HL-60 (cell line): ENCODE results near the gene LINGO4.

Experiments used
- DNase-seq, 2 experiments: peaks; one replicate each; pipeline ENCODE4 v3.0.0-alpha.2; 2010 to 2020; ENCODE audit warnings: low read depth in 1 of 2, low spot score in 1 of 2
- H3K27ac ChIP-seq: fragments of 250-450 bp; sonication (Bioruptor Pico); replicated peaks from 2 replicates; pipeline ENCODE4 v1.5.1; 2020; ENCODE audit warnings: mild to moderate bottlenecking, moderate library complexity
- H3K27me3 ChIP-seq: fragments of 250-450 bp; sonication (Bioruptor Pico); 2 replicates; pipeline ENCODE4 v1.5.1; 2021; ENCODE audit warnings: mild to moderate bottlenecking, moderate library complexity; ENCODE audit not compliant: insufficient read depth, poor library complexity, severe bottlenecking
- H3K4me3 ChIP-seq: replicated peaks from 2 replicates; pipeline ENCODE4 v1.5.1; 2011; ENCODE audit warnings: mild to moderate bottlenecking, control low read depth, low read length; ENCODE audit not compliant: insufficient read depth
- GABPA ChIP-seq: IDR thresholded peaks from 2 replicates; pipeline ENCODE4 v1.6.1; 2012; ENCODE audit warnings: low read depth
- POLR2AphosphoS5 ChIP-seq: IDR thresholded peaks from 2 replicates; pipeline ENCODE4 v1.6.1; 2012; ENCODE audit warnings: low read depth
- SPI1 ChIP-seq: IDR thresholded peaks from 2 replicates; pipeline ENCODE4 v1.6.1; 2012; ENCODE audit warnings: low read depth, mild to moderate bottlenecking, borderline replicate concordance
- TF ChIP-seq, protein P1 (sequence below): IDR thresholded peaks from 2 replicates; pipeline ENCODE4 v1.6.1; 2012; ENCODE audit warnings: low read depth; ENCODE audit not compliant: insufficient replicate concordance
- TF ChIP-seq, protein P2 (sequence below): IDR thresholded peaks from one replicate; pipeline ENCODE4 v1.5.1; 2011; ENCODE audit warnings: low read length, control low read depth, inconsistent platforms; ENCODE audit not compliant: insufficient read depth

Gene LINGO4

DNA sequence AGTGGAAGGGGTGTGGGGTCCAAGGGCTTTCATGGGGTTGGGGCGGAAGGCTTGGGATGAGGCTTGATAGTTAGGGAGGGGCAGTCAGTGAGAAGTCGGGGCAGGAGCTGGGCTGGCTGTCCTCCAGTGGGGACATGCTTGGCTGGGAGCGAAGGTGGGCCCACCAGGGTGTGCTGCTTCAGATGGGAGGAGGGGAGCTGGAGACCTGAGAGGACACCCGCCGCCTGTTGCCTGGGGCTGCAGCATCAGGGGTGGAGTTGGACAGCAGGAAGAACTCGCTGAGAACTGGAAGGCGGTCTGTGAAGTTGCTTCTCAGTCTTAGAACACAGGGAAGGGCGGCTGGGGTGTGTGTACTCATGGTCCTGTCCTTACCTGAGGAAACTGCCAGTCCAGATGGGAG, 46.7 kb upstream of the LINGO4 start:
- Histone ChIP-seq H3K4me3 (no peak overlapping the region), H3K27ac (no peak overlapping the region), H3K27me3 (peaks cover 10% of the 10 kb centered on the region)
- DNase-seq = no peak
- TF ChIP-seq, protein P1, sequence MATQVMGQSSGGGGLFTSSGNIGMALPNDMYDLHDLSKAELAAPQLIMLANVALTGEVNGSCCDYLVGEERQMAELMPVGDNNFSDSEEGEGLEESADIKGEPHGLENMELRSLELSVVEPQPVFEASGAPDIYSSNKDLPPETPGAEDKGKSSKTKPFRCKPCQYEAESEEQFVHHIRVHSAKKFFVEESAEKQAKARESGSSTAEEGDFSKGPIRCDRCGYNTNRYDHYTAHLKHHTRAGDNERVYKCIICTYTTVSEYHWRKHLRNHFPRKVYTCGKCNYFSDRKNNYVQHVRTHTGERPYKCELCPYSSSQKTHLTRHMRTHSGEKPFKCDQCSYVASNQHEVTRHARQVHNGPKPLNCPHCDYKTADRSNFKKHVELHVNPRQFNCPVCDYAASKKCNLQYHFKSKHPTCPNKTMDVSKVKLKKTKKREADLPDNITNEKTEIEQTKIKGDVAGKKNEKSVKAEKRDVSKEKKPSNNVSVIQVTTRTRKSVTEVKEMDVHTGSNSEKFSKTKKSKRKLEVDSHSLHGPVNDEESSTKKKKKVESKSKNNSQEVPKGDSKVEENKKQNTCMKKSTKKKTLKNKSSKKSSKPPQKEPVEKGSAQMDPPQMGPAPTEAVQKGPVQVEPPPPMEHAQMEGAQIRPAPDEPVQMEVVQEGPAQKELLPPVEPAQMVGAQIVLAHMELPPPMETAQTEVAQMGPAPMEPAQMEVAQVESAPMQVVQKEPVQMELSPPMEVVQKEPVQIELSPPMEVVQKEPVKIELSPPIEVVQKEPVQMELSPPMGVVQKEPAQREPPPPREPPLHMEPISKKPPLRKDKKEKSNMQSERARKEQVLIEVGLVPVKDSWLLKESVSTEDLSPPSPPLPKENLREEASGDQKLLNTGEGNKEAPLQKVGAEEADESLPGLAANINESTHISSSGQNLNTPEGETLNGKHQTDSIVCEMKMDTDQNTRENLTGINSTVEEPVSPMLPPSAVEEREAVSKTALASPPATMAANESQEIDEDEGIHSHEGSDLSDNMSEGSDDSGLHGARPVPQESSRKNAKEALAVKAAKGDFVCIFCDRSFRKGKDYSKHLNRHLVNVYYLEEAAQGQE = no peak
- TF ChIP-seq GABPA = no peak
- TF ChIP-seq, protein P2, sequence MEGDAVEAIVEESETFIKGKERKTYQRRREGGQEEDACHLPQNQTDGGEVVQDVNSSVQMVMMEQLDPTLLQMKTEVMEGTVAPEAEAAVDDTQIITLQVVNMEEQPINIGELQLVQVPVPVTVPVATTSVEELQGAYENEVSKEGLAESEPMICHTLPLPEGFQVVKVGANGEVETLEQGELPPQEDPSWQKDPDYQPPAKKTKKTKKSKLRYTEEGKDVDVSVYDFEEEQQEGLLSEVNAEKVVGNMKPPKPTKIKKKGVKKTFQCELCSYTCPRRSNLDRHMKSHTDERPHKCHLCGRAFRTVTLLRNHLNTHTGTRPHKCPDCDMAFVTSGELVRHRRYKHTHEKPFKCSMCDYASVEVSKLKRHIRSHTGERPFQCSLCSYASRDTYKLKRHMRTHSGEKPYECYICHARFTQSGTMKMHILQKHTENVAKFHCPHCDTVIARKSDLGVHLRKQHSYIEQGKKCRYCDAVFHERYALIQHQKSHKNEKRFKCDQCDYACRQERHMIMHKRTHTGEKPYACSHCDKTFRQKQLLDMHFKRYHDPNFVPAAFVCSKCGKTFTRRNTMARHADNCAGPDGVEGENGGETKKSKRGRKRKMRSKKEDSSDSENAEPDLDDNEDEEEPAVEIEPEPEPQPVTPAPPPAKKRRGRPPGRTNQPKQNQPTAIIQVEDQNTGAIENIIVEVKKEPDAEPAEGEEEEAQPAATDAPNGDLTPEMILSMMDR = no peak
- no peak for TF ChIP-seq POLR2AphosphoS5
- no peak for TF ChIP-seq SPI1

DNA sequence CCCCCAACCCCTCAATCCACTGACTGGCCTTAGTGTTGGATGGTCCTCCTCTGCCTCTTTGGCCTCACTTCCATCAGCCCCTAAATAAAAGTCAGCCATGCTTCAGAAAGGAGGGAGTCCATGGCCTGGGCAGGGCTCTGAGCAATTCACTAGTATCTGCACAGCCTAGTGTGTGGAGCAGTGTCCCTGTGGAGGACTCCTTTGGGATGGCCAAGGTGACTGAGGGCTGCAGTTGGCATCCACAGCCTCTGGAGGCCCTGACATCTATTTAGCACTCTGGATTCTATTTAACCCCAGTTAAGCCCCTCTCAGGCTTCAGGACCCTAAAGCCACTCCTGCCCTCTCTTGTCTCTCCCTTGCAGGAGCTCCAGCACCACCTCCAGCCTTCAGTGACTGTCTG, 44.7 kb upstream of the LINGO4 start:
- Histone ChIP-seq H3K27ac (no peak overlapping the region), H3K27me3 (peaks cover 10% of the 10 kb centered on the region), H3K4me3 (no peak overlapping the region)
- DNase-seq = no peak
- TF ChIP-seq, protein P1 = no peak
- TF ChIP-seq GABPA = no peak
- TF ChIP-seq POLR2AphosphoS5 = no peak

DNA sequence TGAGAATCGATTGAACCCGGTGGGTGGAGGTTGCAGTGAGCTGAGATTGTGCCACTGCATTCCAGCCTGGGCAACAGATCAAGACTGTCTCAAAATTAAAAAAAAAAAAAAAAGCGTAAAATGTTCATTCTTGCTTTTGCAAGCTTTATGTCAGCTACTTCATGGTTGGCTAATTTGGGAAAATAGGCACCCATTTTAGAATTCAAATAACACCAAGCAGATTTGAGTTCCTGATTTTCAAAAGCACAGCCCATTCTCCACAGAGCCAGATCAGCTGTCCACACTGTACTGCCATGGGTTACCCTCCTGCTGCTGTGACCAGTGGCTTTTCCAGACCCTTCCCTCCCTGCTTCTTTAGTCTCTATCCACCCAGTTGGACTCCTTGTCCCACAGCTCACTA, 43.9 kb upstream of the LINGO4 start:
- DNase-seq = no peak
- TF ChIP-seq, protein P2 = no peak
- no peak for TF ChIP-seq POLR2AphosphoS5
- TF ChIP-seq SPI1 = no peak
- no peak for TF ChIP-seq GABPA
- TF ChIP-seq, protein P1 = no peak
- Histone ChIP-seq H3K27me3 (peaks cover 10% of the 10 kb centered on the region), H3K4me3 (no peak overlapping the region), H3K27ac (no peak overlapping the region)
